SK-N-MC (cell line): ENCODE data around the gene ACSL6.

ENCODE experiments used
- DNase-seq: peaks from one replicate; pipeline ENCODE4 v3.0.0-alpha.2; 2011; ENCODE audit warnings: low read depth, low spot score
- H3K27ac ChIP-seq: fragments of 200-600 bp; sonication (generic); 2 replicates; pipeline ENCODE4 v1.5.1; 2016; ENCODE audit warnings: mixed run types
- H3K36me3 ChIP-seq: fragments of 200-600 bp; sonication (generic); 2 replicates; pipeline ENCODE4 v1.6.1; 2017; ENCODE audit warnings: antibody characterized with exemption, low read length, mixed read lengths; ENCODE audit not compliant: insufficient read depth
- H3K4me3 ChIP-seq: fragments of 200-600 bp; sonication (generic); 2 replicates; pipeline ENCODE4 v1.5.1; 2016
- H3K9ac ChIP-seq: fragments of 200-600 bp; sonication (generic); 2 replicates; pipeline ENCODE4 v1.8.0; 2017; ENCODE audit warnings: mixed run types, mixed read lengths; ENCODE audit not compliant: insufficient read length
- H3K9me3 ChIP-seq: fragments of 200-600 bp; sonication (generic); 2 replicates; pipeline ENCODE4 v1.6.1; 2017; ENCODE audit warnings: low read depth, mild to moderate bottlenecking, antibody characterized with exemption, low read length, moderate library complexity, mixed read lengths
- EZH2 ChIP-seq: fragments of 200-600 bp; sonication (generic); IDR thresholded peaks from one replicate; pipeline ENCODE4 v1.6.1; 2017; ENCODE audit warnings: antibody characterized with exemption
- FOXP2 ChIP-seq: optimal IDR thresholded peaks from 2 replicates; pipeline ENCODE3; 2011; ENCODE audit warnings: mild to moderate bottlenecking, moderate library complexity; ENCODE audit not compliant: insufficient read depth; ENCODE audit errors: extremely low read length, control extremely low read depth
- POLR2AphosphoS5 ChIP-seq: IDR thresholded peaks from 2 replicates; pipeline ENCODE4 v1.6.1; 2012; ENCODE audit warnings: mild to moderate bottlenecking, low read depth, low read length, borderline replicate concordance

Gene ACSL6

GRCh38 chr5:132056610-132057497 is 45.4 kb upstream of the ACSL6 start:
- Histone ChIP-seq H3K4me3 (no peak overlapping the region), H3K27ac (no peak overlapping the region), H3K9me3 (no peaks in the 10 kb centered on the region), H3K9ac (no peak overlapping the region), H3K36me3 (no peaks in the 10 kb centered on the region)
- TF ChIP-seq EZH2 (no peak), POLR2AphosphoS5 (no peak), FOXP2 (no peak)
- DNase-seq, result no peak

- DNase-seq, result no peak
- no peak for TF ChIP-seq FOXP2
- TF ChIP-seq EZH2, result no peak
- TF ChIP-seq POLR2AphosphoS5, result no peak
- no peaks in the 10 kb centered on the region for H3K9me3 ChIP-seq
- no peaks in the 10 kb centered on the region for H3K36me3 ChIP-seq
- H3K27ac ChIP-seq, result no peak overlapping the region
- H3K4me3 ChIP-seq, result no peak overlapping the region
- H3K9ac ChIP-seq, result no peak overlapping the region
These were observed 44.6 kb upstream of the ACSL6 start for GRCh38 chr5:132055808-132056609.

- H3K4me3 ChIP-seq, result no peak overlapping the region
- TF ChIP-seq FOXP2 (no peak), POLR2AphosphoS5 (no peak), EZH2 (no peak)
- H3K36me3 ChIP-seq, result no peaks in the 10 kb centered on the region
- DNase-seq, result no peak
- H3K9ac ChIP-seq, result no peak overlapping the region
- no peak overlapping the region for H3K27ac ChIP-seq
- H3K9me3 ChIP-seq, result no peaks in the 10 kb centered on the region
These were observed 44.0 kb upstream of the ACSL6 start for GRCh38 chr5:132055441-132055807.

GRCh38 chr5:132054697-132055440 is 43.4 kb upstream of the ACSL6 start:
- TF ChIP-seq POLR2AphosphoS5 (no peak), EZH2 (no peak), FOXP2 (no peak)
- no peak overlapping the region for H3K27ac ChIP-seq
- no peaks in the 10 kb centered on the region for H3K9me3 ChIP-seq
- H3K36me3 ChIP-seq, result no peaks in the 10 kb centered on the region
- DNase-seq, result no peak
- H3K4me3 ChIP-seq, result no peak overlapping the region
- H3K9ac ChIP-seq, result no peak overlapping the region

DNA sequence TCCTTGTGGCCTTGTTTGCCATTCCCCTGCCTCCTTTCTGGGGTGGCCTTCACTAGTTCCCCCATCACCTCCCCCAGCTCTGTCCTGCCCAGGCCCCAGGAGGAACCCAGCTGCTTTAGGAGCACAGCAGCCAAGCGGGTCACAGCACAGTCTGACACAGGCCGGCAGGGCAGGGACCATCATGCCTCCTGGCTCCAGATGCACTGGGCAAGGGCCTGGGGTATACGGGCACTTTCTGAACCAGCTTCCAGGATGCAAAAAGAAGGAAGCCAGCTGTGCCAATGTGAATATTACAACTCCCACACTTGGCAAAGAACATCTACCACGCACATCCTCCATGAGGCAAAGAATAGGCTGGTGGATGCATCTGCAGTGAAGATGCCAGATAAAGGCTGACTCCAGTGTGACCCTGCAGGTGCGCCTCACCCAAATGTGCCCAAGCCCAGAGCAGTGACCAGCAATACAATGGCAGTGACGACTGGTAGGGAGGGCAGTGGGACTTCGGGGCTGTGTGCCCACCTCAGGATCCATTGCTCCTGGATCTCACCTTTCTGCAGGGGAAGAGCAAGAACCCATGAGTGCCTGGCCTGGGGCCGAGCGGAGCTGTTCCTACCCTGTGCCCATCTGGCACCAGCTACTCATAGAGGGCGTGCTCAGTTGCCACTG is 42.7 kb upstream of the ACSL6 start:
- Histone ChIP-seq H3K9me3 (no peaks in the 10 kb centered on the region), H3K36me3 (no peaks in the 10 kb centered on the region), H3K27ac (no peak overlapping the region), H3K4me3 (no peak overlapping the region), H3K9ac (no peak overlapping the region)
- TF ChIP-seq POLR2AphosphoS5 (no peak), FOXP2 (no peak), EZH2 (no peak)
- no peak for DNase-seq

DNA sequence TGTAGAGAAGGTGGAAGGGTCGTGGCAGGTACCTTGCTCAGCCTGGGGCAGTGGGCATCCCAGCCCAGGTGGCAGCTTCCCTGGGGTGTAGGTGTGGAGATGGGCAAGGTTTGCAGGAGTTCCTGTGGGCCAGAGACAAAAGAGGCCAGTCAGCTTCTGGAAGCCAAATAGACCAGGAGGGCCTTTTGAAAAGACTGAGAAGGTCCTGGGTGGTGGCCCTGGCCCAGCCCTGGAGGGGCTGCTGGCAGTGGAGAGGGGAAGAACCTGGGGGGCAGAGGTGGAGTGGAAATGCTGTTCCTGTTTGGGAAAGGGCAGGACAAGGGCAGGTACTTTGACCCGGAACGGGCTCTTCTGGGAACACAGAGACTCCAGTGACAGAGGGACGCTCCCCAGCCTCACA is 42.0 kb upstream of the ACSL6 start:
- Histone ChIP-seq H3K36me3 (no peaks in the 10 kb centered on the region), H3K4me3 (no peak overlapping the region), H3K9ac (no peak overlapping the region), H3K9me3 (no peaks in the 10 kb centered on the region), H3K27ac (no peak overlapping the region)
- TF ChIP-seq EZH2 (no peak), FOXP2 (no peak), POLR2AphosphoS5 (no peak)
- no peak for DNase-seq

GRCh38 chr5:132052520-132052919 is 41.1 kb upstream of the ACSL6 start:
- no peak overlapping the region for H3K9ac ChIP-seq
- TF ChIP-seq EZH2 (no peak), FOXP2 (no peak), POLR2AphosphoS5 (no peak)
- DNase-seq, result no peak

More at GRCh38 chr5:132052520-132052919, 41.1 kb upstream of the ACSL6 start:
- Histone ChIP-seq H3K4me3 (no peak overlapping the region), H3K27ac (no peak overlapping the region), H3K9me3 (no peaks in the 10 kb centered on the region), H3K36me3 (no peaks in the 10 kb centered on the region)
